PC-9 (cell line): ENCODE data around the gene UBTD1. TPM values are rescaled to one million over a fixed set of nuclear protein-coding genes. Genes with fewer than 3 reads are reported as not detected.

ENCODE experiments used
- BruUV-seq: library from RNA; stranded (reverse); fragments of 400-500 nt; replicated peaks from 2 replicates; lab custom pipeline; 2021; lab: Mats Ljungman, UMichigan
- CTCF ChIA-PET: fragments of 300-600 bp; sonication (Branson Sonifier 250); formaldehyde crosslinking; loops from one replicate; lab custom pipeline; 2022; ENCODE audit warnings: antibody characterized with exemption; lab: Charles Lee
- POLR2A ChIA-PET: fragments of 300-600 bp; sonication (Branson Sonifier 250); formaldehyde crosslinking; loops from one replicate; lab custom pipeline; 2022; ENCODE audit warnings: antibody characterized with exemption; ENCODE audit not compliant: unreplicated experiment; lab: Charles Lee
- DNase-seq, 2 experiments: peaks; one replicate each; pipeline versions ENCODE4 v3.0.0 to v3.0.0-alpha.2; 2015 to 2022; ENCODE audit warnings: mixed read lengths in 1 of 2
- H2AFZ ChIP-seq: fragments of 200-600 bp; sonication (generic); 2 replicates; pipeline ENCODE4 v1.8.1; 2017; ENCODE audit warnings: antibody characterized with exemption
- H3F3A ChIP-seq: fragments of 200-600 bp; sonication (generic); 2 replicates; pipeline ENCODE4 v1.8.1; 2017; ENCODE audit warnings: antibody characterized with exemption, mild to moderate bottlenecking, low read depth; ENCODE audit not compliant: insufficient read depth
- H3K27ac ChIP-seq: fragments of 200-600 bp; sonication (generic); 2 replicates; pipeline ENCODE4 v1.6.1; 2016; ENCODE audit warnings: mixed run types
- H3K27me3 ChIP-seq: fragments of 200-600 bp; sonication (generic); 2 replicates; pipeline ENCODE4 v1.6.1; 2016; ENCODE audit warnings: low read depth, mixed run types; ENCODE audit not compliant: insufficient read depth
- H3K36me3 ChIP-seq: fragments of 200-600 bp; sonication (generic); 2 replicates; pipeline ENCODE4 v1.6.1; 2016; ENCODE audit warnings: low read depth, mixed run types
- H3K4me1 ChIP-seq: fragments of 200-600 bp; sonication (generic); replicated peaks from 2 replicates; pipeline ENCODE4 v1.6.1; 2016; ENCODE audit warnings: mixed run types; ENCODE audit not compliant: insufficient read depth
- H3K4me2 ChIP-seq: fragments of 200-600 bp; sonication (generic); 2 replicates; pipeline ENCODE4 v1.6.1; 2017; ENCODE audit warnings: mixed run types
- H3K4me3 ChIP-seq: fragments of 200-600 bp; sonication (generic); 2 replicates; pipeline ENCODE4 v1.6.1; 2016; ENCODE audit warnings: mixed run types
- H3K79me2 ChIP-seq: fragments of 200-600 bp; sonication (generic); 2 replicates; pipeline ENCODE4 v1.6.1; 2017; ENCODE audit warnings: low read depth, mixed run types
- H3K9me2 ChIP-seq: fragments of 200-600 bp; sonication (generic); 2 replicates; pipeline ENCODE4 v1.8.1; 2017; ENCODE audit warnings: mild to moderate bottlenecking; ENCODE audit not compliant: insufficient read depth
- H3K9me3 ChIP-seq: fragments of 200-600 bp; sonication (generic); 2 replicates; pipeline ENCODE4 v1.8.1; 2016; ENCODE audit warnings: low read depth; ENCODE audit not compliant: insufficient read depth
- H4K20me1 ChIP-seq: fragments of 200-600 bp; sonication (generic); 2 replicates; pipeline ENCODE4 v1.8.1; 2017; ENCODE audit not compliant: insufficient read depth
- CTCF ChIP-seq: fragments of 200-600 bp; sonication (generic); conservative IDR thresholded peaks from 2 replicates; pipeline ENCODE4 v1.6.1; 2017; ENCODE audit warnings: mixed run types, antibody characterized with exemption, mild to moderate bottlenecking, moderate library complexity
- EZH2 ChIP-seq: fragments of 200-600 bp; sonication (generic); IDR thresholded peaks from 2 replicates; pipeline ENCODE4 v1.8.0; 2017; ENCODE audit warnings: antibody characterized with exemption, low read depth
- intact Hi-C: fragments of 100-400 bp; cut with micrococcal nuclease; formaldehyde crosslinking; loops from one replicate; pipeline ENCODE4 v1.10.0; 2022; ENCODE audit not compliant: unreplicated experiment
- total RNA-seq: library from RNA; stranded (reverse); gene quantifications from 2 replicates; pipeline ENCODE4 v1.2.3, GENCODE V29; 2021

UBTD1 gene
- total RNA-seq, 1 experiment from 2014 or later = 17.1 TPM

- Histone ChIP-seq H3F3A (peaks cover 28% of the 10 kb centered on the region), H3K27me3 (no peaks in the 10 kb centered on the region), H3K79me2 (no peaks in the 10 kb centered on the region), H3K9me2 (no peaks in the 10 kb centered on the region), H3K4me3 (peak overlapping the region; percentile 10; the same call in 1 of the 2 replicates), H3K4me2 (peak overlapping the region; percentile 59), H3K27ac (peak overlapping the region; percentile 80), H2AFZ (no peak overlapping the region), H3K36me3 (no peaks in the 10 kb centered on the region), H4K20me1 (no peaks in the 10 kb centered on the region), H3K9me3 (no peaks in the 10 kb centered on the region), H3K4me1 (peaks cover 50% of the 10 kb centered on the region)
- ChIA-PET CTCF (interaction anchor here (0.6 kb wide), 1 partner anchor 11 kb away, joined by 3 read pairs; no protein-coding TSS in a partner anchor), POLR2A (interaction anchor here (0.6 kb wide), 2 partner anchors 21 to 73 kb away, joined by 3 to 5 read pairs; no protein-coding TSS in a partner anchor)
- peak; percentile 82 to 86 for DNase-seq
- TSS peak; percentile 73 for BruUV-seq
- TF ChIP-seq CTCF (no peak), EZH2 (no peak)
- intact Hi-C loops = loop anchor here (1.0 to 2.0 kb wide), 2 partner anchors 32 to 44 kb away; partner anchors contain the start of genes MMS19 and UBTD1
Measured at GRCh38 chr10:97542169-97543024, 43.7 kb downstream of the UBTD1 start.

- Histone ChIP-seq H3K4me2 (peak overlapping the region; percentile 59), H3K27me3 (no peaks in the 10 kb centered on the region), H2AFZ (no peak overlapping the region), H3K9me3 (no peaks in the 10 kb centered on the region), H3K9me2 (no peaks in the 10 kb centered on the region), H3F3A (peaks cover 28% of the 10 kb centered on the region), H3K4me1 (peaks cover 50% of the 10 kb centered on the region), H3K36me3 (no peaks in the 10 kb centered on the region), H3K27ac (peak overlapping the region; percentile 80), H3K4me3 (peak overlapping the region; percentile 10; the same call in 1 of the 2 replicates), H4K20me1 (no peaks in the 10 kb centered on the region), H3K79me2 (no peaks in the 10 kb centered on the region)
- no TSS peak for BruUV-seq
- ChIA-PET POLR2A (interaction anchor here (0.6 kb wide), 1 partner anchor 73 kb away, joined by 3 read pairs; no protein-coding TSS in a partner anchor), CTCF (interaction anchor here (0.6 kb wide), 1 partner anchor 10 kb away, joined by 3 read pairs; no protein-coding TSS in a partner anchor)
- intact Hi-C loops = loop anchor here (2.0 kb wide), 1 partner anchor 44 kb away; the partner anchor contains the start of genes MMS19 and UBTD1
- DNase-seq = peak; percentile 74 to 83
- TF ChIP-seq EZH2 = no peak
- no peak for TF ChIP-seq CTCF
Measured at GRCh38 chr10:97543025-97543546, 44.4 kb downstream of the UBTD1 start.

GRCh38 chr10:97546456-97547270 lies 47.9 kb downstream of the UBTD1 start:
- POLR2A ChIA-PET = no interaction called here

More at GRCh38 chr10:97546456-97547270, 47.9 kb downstream of the UBTD1 start:
- no peak overlapping the region for H3K4me3 ChIP-seq
- H3K36me3 ChIP-seq = no peaks in the 10 kb centered on the region
- no peak overlapping the region for H2AFZ ChIP-seq
- BruUV-seq = no TSS peak
- no peaks in the 10 kb centered on the region for H3K27me3 ChIP-seq
- TF ChIP-seq EZH2 (no peak), CTCF (no peak)
- no peak overlapping the region for H3K4me2 ChIP-seq
- peaks cover 18% of the 10 kb centered on the region for H3F3A ChIP-seq
- peaks cover 17% of the 10 kb centered on the region for H3K4me1 ChIP-seq
- CTCF ChIA-PET = interaction anchor here (0.6 kb wide), 1 partner anchor 474 kb away, joined by 3 read pairs; no protein-coding TSS in a partner anchor
- DNase-seq = no peak
- no peaks in the 10 kb centered on the region for H4K20me1 ChIP-seq
- no peak overlapping the region for H3K27ac ChIP-seq
- no peaks in the 10 kb centered on the region for H3K9me2 ChIP-seq
- intact Hi-C loops = no loop called here
- no peaks in the 10 kb centered on the region for H3K9me3 ChIP-seq
- H3K79me2 ChIP-seq = no peaks in the 10 kb centered on the region
